Hepatocyte (in vitro differentiated cells): Measurements from ENCODE around the gene TMC5. TPM values are rescaled to one million over a fixed set of nuclear protein-coding genes. Genes with fewer than 3 reads are reported as not detected.
"Not testable (repeated sequence)": the region's sequence is repeated elsewhere in the genome, so short reads cannot be mapped to it uniquely, and the experiment has no call there.

Experiments used
- DNase-seq: peaks from one replicate; pipeline ENCODE4 v3.0.0-alpha.2; 2016; ENCODE audit warnings: low spot score
- H2AFZ ChIP-seq: fragments of 200-600 bp; sonication (generic); 2 replicates; pipeline ENCODE4 v1.6.0; 2016; ENCODE audit warnings: antibody characterized with exemption, mild to moderate bottlenecking
- H3K27ac ChIP-seq: fragments of 200-600 bp; sonication (generic); 2 replicates; pipeline ENCODE4 v1.5.1; 2016; ENCODE audit warnings: mild to moderate bottlenecking
- H3K27me3 ChIP-seq: fragments of 200-600 bp; sonication (generic); 2 replicates; pipeline ENCODE4 v1.6.1; 2016
- H3K36me3 ChIP-seq: fragments of 200-600 bp; sonication (generic); replicated peaks from 2 replicates; pipeline ENCODE4 v1.5.1; 2016; ENCODE audit warnings: low read depth; ENCODE audit not compliant: insufficient read depth
- H3K4me1 ChIP-seq: fragments of 200-600 bp; sonication (generic); 2 replicates; pipeline ENCODE4 v1.5.1; 2016; ENCODE audit warnings: mild to moderate bottlenecking, moderate library complexity; ENCODE audit not compliant: insufficient read depth
- H3K4me2 ChIP-seq: fragments of 200-600 bp; sonication (generic); 2 replicates; pipeline ENCODE4 v1.6.0; 2016
- H3K4me3 ChIP-seq: fragments of 200-600 bp; sonication (generic); 2 replicates; pipeline ENCODE4 v1.5.1; 2016; ENCODE audit warnings: mild to moderate bottlenecking
- H3K79me2 ChIP-seq: fragments of 200-600 bp; sonication (generic); 2 replicates; pipeline ENCODE4 v1.6.0; 2017; ENCODE audit warnings: mild to moderate bottlenecking
- H3K9me2 ChIP-seq: fragments of 200-600 bp; sonication (generic); replicated peaks from 2 replicates; pipeline ENCODE4 v1.6.0; 2017; ENCODE audit warnings: mild to moderate bottlenecking; ENCODE audit not compliant: insufficient read depth
- H3K9me3 ChIP-seq: fragments of 200-600 bp; sonication (generic); 2 replicates; pipeline ENCODE4 v1.5.1; 2016; ENCODE audit warnings: low read depth, mild to moderate bottlenecking
- H4K20me1 ChIP-seq: fragments of 200-600 bp; sonication (generic); 2 replicates; pipeline ENCODE4 v1.6.0; 2016; ENCODE audit warnings: mild to moderate bottlenecking; ENCODE audit not compliant: insufficient read depth, poor library complexity, severe bottlenecking
- CTCF ChIP-seq: fragments of 200-600 bp; sonication (generic); IDR thresholded peaks from 2 replicates; pipeline ENCODE4 v1.5.1; 2016; ENCODE audit warnings: antibody characterized with exemption, mild to moderate bottlenecking; ENCODE audit not compliant: poor library complexity
- EZH2 ChIP-seq: fragments of 200-600 bp; sonication (generic); IDR thresholded peaks from 2 replicates; pipeline ENCODE4 v1.6.1; 2016; ENCODE audit warnings: antibody characterized with exemption, mild to moderate bottlenecking, borderline replicate concordance
- EZH2phosphoT487 ChIP-seq: fragments of 200-600 bp; sonication (generic); IDR thresholded peaks from one replicate; pipeline ENCODE4 v1.6.1; 2018; ENCODE audit warnings: antibody characterized with exemption, mild to moderate bottlenecking, low read depth, moderate library complexity; ENCODE audit not compliant: unreplicated experiment, severe bottlenecking
- WGBS: methylation state at CpG from one replicate; pipeline ENCODE4 v1.1.6; 2016; ENCODE audit warnings: low lambda C conversion rate; ENCODE audit errors: missing lambda C conversion rate; 5-methylcytosine and 5-hydroxymethylcytosine counted together
- polyA plus RNA-seq: library from polyadenylated mRNA; unstranded; fragments of >200 nt; fragmentation: Nextera tagmentation; extraction: Ambion mirVana; gene quantifications from 2 replicates; pipeline ENCODE4 v1.2.1, GENCODE V29; 2016
- total RNA-seq: library from RNA; depleted of rRNA; stranded (reverse); fragments of >200 nt; gene quantifications from 2 replicates; pipeline ENCODE4 v1.2.3, GENCODE V29; 2014

Gene TMC5
- total and polyA plus RNA-seq, 2 experiments from 2014 or later, result 2.9 to 3.3 TPM

GRCh38 chr16:19396555-19397011 lies 21.1 kb upstream of the TMC5 start:
- no peak for TF ChIP-seq CTCF
- H3K36me3 ChIP-seq, result no peaks in the 10 kb centered on the region
- DNase-seq, result peak; percentile 18
- 67% methylated on average over 9 of the region's 9 CpGs for WGBS
- H3K4me3 ChIP-seq, result no peak overlapping the region
- no peak overlapping the region for H2AFZ ChIP-seq
- no peak overlapping the region for H3K4me2 ChIP-seq
- no peaks in the 10 kb centered on the region for H3K79me2 ChIP-seq
- H3K27me3 ChIP-seq, result no peaks in the 10 kb centered on the region
- peak overlapping the region; percentile 67 for H3K27ac ChIP-seq
- H3K9me3 ChIP-seq, result no peaks in the 10 kb centered on the region
- H3K4me1 ChIP-seq, result peaks cover 14% of the 10 kb centered on the region
- no peaks in the 10 kb centered on the region for H3K9me2 ChIP-seq
- H4K20me1 ChIP-seq, result no peaks in the 10 kb centered on the region

- H3K36me3 ChIP-seq, H3K9me3 ChIP-seq, H3K79me2 ChIP-seq, H3K27ac ChIP-seq, H3K27me3 ChIP-seq, H3K4me2 ChIP-seq, H2AFZ ChIP-seq, H4K20me1 ChIP-seq, H3K4me3 ChIP-seq, DNase-seq, H3K9me2 ChIP-seq: not testable (repeated sequence)
- WGBS, result 94% methylated on average over 2 of the region's 2 CpGs
- H3K4me1 ChIP-seq, result peaks cover 14% of the 10 kb centered on the region
Measured at GRCh38 chr16:19397373-19397772, 20.3 kb upstream of the TMC5 start.

- no peaks in the 10 kb centered on the region for H3K36me3 ChIP-seq
- TF ChIP-seq EZH2phosphoT487 (no peak), CTCF (no peak), EZH2 (no peak)
- H3K79me2 ChIP-seq, result no peaks in the 10 kb centered on the region
- no peak overlapping the region for H3K27ac ChIP-seq
- H3K9me3 ChIP-seq, result no peaks in the 10 kb centered on the region
- H3K27me3 ChIP-seq, result no peaks in the 10 kb centered on the region
- 86% methylated on average over 7 of the region's 7 CpGs for WGBS
- H2AFZ ChIP-seq, result no peak overlapping the region
- no peaks in the 10 kb centered on the region for H4K20me1 ChIP-seq
- no peaks in the 10 kb centered on the region for H3K4me1 ChIP-seq
- H3K9me2 ChIP-seq, result no peaks in the 10 kb centered on the region
- no peak for DNase-seq
- no peak overlapping the region for H3K4me3 ChIP-seq
- no peak overlapping the region for H3K4me2 ChIP-seq
Measured at GRCh38 chr16:19400711-19401110, 17.0 kb upstream of the TMC5 start.

GRCh38 chr16:19406891-19407491 lies 10.7 kb upstream of the TMC5 start:
- Histone ChIP-seq H3K9me3 (no peaks in the 10 kb centered on the region), H3K9me2 (no peaks in the 10 kb centered on the region), H3K36me3 (no peaks in the 10 kb centered on the region), H3K4me1 (peaks cover 8% of the 10 kb centered on the region), H3K27ac (no peak overlapping the region), H3K79me2 (no peaks in the 10 kb centered on the region), H3K4me3 (no peak overlapping the region), H4K20me1 (no peaks in the 10 kb centered on the region), H3K27me3 (peaks cover 6% of the 10 kb centered on the region), H2AFZ (no peak overlapping the region), H3K4me2 (no peak overlapping the region)
- DNase-seq, result no peak
- no peak for TF ChIP-seq EZH2phosphoT487
- TF ChIP-seq CTCF, result no peak
- no peak for TF ChIP-seq EZH2
- 48% methylated on average over 5 of the region's 5 CpGs for WGBS
